Activated naive CD8-positive, alpha-beta T cell treated with anti-CD3 and anti-CD28 coated beads, Interleukin-2, amount 10 ng/mL, durations not matched to agents 7 days and 5 days (primary cell): Measurements from ENCODE around the gene SERPINE2. TPM values are rescaled to one million over a fixed set of nuclear protein-coding genes. Genes with fewer than 3 reads are reported as not detected.
A peak's percentile ranks its signal among the peaks of the same experiment; 100 is the strongest.

Source experiments
- ATAC-seq: fragments of 150-1000 bp; cut with Tn5 transposase; one replicate; pipeline ENCODE4 v1.10.0; 2021; ENCODE audit warnings: low read depth, moderate library complexity
- POLR2A ChIA-PET: fragments of 350-600 bp; sonication (Branson Sonifier 250); formaldehyde crosslinking; loops from one replicate; lab custom pipeline; 2021; ENCODE audit warnings: antibody characterized with exemption; lab: Charles Lee
- DNase-seq: peaks from one replicate; pipeline ENCODE4 v3.0.0; 2021
- H3K27ac Mint-ChIP-seq: one replicate; pipeline ENCODE4 v1.8.0; 2022; ENCODE audit warnings: mild to moderate bottlenecking, mixed read lengths
- H3K27me3 Mint-ChIP-seq: one replicate; pipeline ENCODE4 v1.8.0; 2022; ENCODE audit warnings: mild to moderate bottlenecking, moderate library complexity, mixed read lengths
- H3K36me3 Mint-ChIP-seq: one replicate; pipeline ENCODE4 v1.8.0; 2021; ENCODE audit warnings: mild to moderate bottlenecking, mixed read lengths
- H3K4me1 Mint-ChIP-seq: one replicate; pipeline ENCODE4 v1.8.0; 2021; ENCODE audit warnings: mixed read lengths
- H3K4me3 Mint-ChIP-seq: one replicate; pipeline ENCODE4 v1.8.0; 2022; ENCODE audit warnings: mild to moderate bottlenecking, moderate library complexity, mixed read lengths
- H3K9me3 Mint-ChIP-seq: one replicate; pipeline ENCODE4 v1.8.0; 2021; ENCODE audit warnings: mixed read lengths
- total RNA-seq, 2 experiments: library from RNA; stranded (reverse); gene quantifications; one replicate each; pipeline ENCODE4 v1.2.3, GENCODE V29; 2021

The SERPINE2 gene
- total RNA-seq, 2 experiments from 2014 or later = 22.2 to 22.3 TPM

DNA sequence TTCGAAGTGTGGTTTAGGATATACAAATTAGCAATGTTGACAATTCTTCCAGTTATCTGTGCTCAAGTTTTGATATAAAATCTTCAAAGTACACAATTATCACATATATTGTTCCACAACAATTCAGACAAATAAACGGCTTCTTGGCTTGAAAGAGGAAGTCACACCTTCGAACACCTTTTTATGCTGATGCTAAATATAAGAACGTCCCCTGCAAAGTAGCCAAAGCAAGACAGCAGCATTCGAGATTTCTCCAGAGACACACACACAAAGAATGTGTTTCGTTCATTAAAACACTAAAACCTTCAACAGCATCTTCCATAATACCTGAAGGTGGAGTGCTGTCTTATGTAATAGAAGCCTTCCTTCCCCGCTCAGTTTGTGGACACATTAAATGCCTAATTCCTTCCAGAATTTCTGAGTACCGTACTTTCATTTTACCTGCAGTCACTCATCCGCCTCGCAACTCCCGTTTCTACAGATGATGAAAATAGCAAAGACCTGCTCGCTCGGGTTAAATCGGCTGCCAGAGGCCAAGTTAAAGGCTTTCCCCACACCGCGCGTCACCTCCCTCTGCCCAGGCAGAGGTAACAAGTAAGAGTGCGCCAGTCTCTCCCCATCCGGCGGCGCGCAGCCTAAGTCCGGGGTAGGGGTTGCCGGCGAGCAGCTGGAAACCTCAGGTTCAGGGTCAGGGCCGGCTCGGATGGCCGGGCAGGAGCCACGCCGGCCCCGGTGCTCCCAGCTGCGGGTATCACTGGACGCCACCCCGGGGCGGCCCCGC, 847 bp downstream of the SERPINE2 start:
- H3K9me3 Mint-ChIP-seq = no peaks in the 10 kb centered on the region
- POLR2A ChIA-PET = interaction anchor here (1.3 to 1.6 kb wide), 3 partner anchors 11 to 77 kb away, joined by 4 to 9 read pairs (median 5); no protein-coding TSS in a partner anchor
- peaks cover 37% of the 10 kb centered on the region for H3K27me3 Mint-ChIP-seq
- peak overlapping the region; percentile 98 for H3K4me3 Mint-ChIP-seq
- DNase-seq = no peak
- peaks cover 8% of the 10 kb centered on the region for H3K36me3 Mint-ChIP-seq
- peak overlapping the region; percentile 77 for H3K27ac Mint-ChIP-seq
- peaks cover 26% of the 10 kb centered on the region for H3K4me1 Mint-ChIP-seq
- ATAC-seq = peak; percentile 71

DNA sequence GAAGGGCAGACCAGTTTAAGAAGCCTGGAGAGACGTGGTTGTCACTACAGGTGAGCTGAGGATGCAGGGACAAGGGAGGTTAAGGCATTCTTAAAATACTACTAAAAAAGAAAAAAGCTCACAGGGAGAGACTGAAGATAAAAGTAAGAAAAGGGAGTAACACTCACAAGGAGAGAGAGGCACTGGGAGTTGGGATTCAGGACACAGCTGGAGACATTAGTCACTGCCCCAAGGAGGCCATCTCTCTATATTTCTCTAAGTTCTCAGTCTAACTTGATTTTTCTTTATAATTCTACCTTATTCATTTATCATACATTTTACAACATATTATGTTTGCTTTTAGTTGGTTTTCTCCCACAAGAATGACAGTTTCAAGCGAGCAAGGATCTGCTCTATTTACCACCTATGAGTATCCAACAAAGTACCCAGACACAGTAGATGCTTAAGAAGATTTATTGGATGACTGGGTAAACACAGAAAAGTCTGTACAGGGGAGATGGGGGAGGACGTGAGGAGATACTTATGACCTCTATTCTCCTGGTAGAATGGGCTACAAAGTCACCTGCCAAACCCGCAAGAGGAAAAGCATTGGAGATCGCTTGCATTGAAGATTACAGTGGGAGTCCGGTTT, 2.2 kb downstream of the SERPINE2 start:
- Mint-ChIP-seq H3K9me3 (no peaks in the 10 kb centered on the region), H3K4me1 (peaks cover 29% of the 10 kb centered on the region), H3K27me3 (peaks cover 23% of the 10 kb centered on the region), H3K36me3 (peaks cover 9% of the 10 kb centered on the region), H3K4me3 (peak overlapping the region; percentile 98), H3K27ac (no peak overlapping the region)
- ATAC-seq (no peak), DNase-seq (no peak)
- POLR2A ChIA-PET = interaction anchor here (1.1 kb wide), 1 partner anchor 10 kb away, joined by 3 read pairs; no protein-coding TSS in a partner anchor

DNA sequence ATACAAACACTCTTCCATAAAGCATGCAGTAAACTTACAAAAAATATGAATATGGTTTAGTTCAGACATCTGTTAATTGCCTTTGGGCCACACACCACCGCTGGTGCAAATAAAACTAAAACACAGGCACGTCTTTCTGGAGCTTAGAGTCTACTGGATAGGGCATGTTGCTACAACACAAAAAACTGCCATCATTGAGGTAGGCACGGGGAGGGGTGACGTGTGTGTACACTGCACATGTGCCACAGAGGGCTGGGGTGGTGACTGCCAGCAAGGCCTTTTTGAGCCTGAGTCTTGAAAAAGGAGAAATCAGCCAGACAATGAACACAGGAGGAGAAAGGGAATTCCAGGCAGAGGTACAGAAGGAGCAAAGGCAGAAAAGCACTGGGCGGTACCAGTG, 5.1 kb downstream of the SERPINE2 start:
- Mint-ChIP-seq H3K4me1 (peaks cover 27% of the 10 kb centered on the region), H3K9me3 (no peaks in the 10 kb centered on the region), H3K27ac (peak overlapping the region; percentile 23), H3K36me3 (peaks cover 20% of the 10 kb centered on the region), H3K4me3 (no peak overlapping the region), H3K27me3 (no peaks in the 10 kb centered on the region)
- no peak for DNase-seq
- POLR2A ChIA-PET = no interaction called here
- ATAC-seq = no peak

DNA sequence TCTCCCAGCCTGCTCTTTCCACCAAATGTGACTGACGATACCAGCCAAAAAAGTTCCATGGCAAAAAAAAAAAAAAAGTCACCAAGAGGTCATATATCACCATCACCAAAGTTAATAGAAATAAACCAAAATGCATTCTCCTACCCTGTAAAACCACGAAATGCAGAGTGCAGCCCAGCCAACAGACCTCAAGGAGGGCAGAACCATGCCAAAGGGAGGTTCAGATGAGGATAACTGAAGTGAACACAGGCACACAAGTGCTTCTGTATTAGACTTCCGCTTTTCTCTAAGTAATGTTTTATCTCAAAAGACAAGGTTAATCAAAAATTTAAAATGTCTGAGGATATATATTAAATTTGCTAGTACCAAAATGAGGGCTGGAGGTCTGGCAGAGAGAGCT, 5.5 kb downstream of the SERPINE2 start:
- no peaks in the 10 kb centered on the region for H3K27me3 Mint-ChIP-seq
- H3K9me3 Mint-ChIP-seq = no peaks in the 10 kb centered on the region
- no peak overlapping the region for H3K4me3 Mint-ChIP-seq
- no peak overlapping the region for H3K27ac Mint-ChIP-seq
- no peak for DNase-seq
- H3K36me3 Mint-ChIP-seq = peaks cover 20% of the 10 kb centered on the region
- peaks cover 27% of the 10 kb centered on the region for H3K4me1 Mint-ChIP-seq
- ATAC-seq = no peak
- POLR2A ChIA-PET = no interaction called here

DNA sequence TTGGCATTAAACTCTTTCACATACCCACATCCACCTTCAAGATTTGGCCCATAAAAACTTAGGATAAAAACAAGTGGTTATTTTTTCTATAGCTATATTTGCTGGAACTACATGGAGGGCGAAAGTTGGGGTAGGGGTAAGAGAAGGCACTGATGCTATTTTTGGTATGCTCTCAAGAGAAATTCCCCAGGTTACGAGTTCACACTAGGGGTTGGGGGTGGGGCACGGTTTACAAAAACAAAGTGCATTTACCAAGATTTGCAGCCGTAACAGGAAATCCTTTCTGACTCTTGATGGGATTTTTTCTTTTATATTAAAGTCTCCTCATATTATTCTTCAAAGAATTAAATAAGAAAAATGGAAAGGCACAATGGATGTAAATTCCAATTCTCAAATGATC, 6.8 kb downstream of the SERPINE2 start:
- Mint-ChIP-seq H3K4me1 (peaks cover 29% of the 10 kb centered on the region), H3K27me3 (no peaks in the 10 kb centered on the region), H3K27ac (no peak overlapping the region), H3K36me3 (peaks cover 25% of the 10 kb centered on the region), H3K4me3 (no peak overlapping the region), H3K9me3 (no peaks in the 10 kb centered on the region)
- DNase-seq (no peak), ATAC-seq (no peak)
- POLR2A ChIA-PET = no interaction called here

DNA sequence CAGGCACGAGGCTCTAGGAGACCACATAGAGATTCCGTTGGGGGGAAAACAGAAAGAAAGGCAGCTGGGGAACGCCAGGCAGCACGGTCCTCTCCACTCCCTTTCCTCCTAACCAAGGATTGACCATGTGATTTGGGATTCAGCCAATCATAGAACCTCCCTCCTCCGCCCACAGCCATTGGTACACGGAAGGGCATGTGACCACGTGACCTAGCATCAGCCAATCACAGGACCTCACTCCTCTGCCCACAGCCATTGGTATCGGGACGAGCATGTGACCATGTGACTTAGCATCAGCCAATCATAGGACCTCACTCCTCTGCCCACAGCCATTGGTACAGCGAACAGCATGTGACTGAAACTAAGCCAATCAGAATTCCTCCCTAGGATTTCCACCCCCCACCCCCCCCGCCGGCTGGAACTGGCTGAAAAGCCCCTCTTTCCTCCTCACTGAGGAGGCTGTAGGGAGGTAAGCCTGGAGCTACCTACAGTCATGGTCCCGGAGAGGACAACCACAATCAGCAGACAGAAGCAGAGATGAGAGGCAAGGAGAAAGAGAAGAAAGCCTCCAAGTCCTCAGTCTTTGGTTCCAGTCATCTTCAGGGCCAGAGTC, 7.6 kb downstream of the SERPINE2 start:
- no peak overlapping the region for H3K27ac Mint-ChIP-seq
- ATAC-seq (no peak), DNase-seq (no peak)
- no peak overlapping the region for H3K4me3 Mint-ChIP-seq
- no peaks in the 10 kb centered on the region for H3K9me3 Mint-ChIP-seq
- no peaks in the 10 kb centered on the region for H3K27me3 Mint-ChIP-seq
- POLR2A ChIA-PET = no interaction called here
- peaks cover 26% of the 10 kb centered on the region for H3K4me1 Mint-ChIP-seq
- peaks cover 25% of the 10 kb centered on the region for H3K36me3 Mint-ChIP-seq

DNA sequence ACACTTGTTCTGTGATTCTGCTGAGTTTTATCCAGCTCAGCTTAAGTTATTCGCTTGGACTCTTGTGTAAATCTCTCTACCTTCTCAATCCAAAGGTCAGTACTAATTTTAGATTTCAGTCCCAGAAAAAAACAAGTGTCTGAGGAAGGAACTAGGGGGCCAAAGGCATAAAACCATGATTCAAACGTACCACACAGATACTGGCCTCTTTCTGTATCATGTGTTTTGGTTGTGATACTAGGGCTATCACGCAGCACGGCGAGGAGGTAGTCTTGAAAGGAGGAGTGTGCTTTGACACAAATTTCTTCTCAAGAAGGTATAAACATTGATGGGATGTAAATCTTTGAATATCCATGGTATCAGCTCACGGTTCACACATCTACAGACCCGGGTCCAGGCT, 8.3 kb downstream of the SERPINE2 start:
- ATAC-seq (no peak), DNase-seq (no peak)
- H3K27ac Mint-ChIP-seq = no peak overlapping the region
- no peaks in the 10 kb centered on the region for H3K27me3 Mint-ChIP-seq
- H3K9me3 Mint-ChIP-seq = no peaks in the 10 kb centered on the region
- no peak overlapping the region for H3K4me3 Mint-ChIP-seq
- H3K36me3 Mint-ChIP-seq = peaks cover 28% of the 10 kb centered on the region
- peaks cover 33% of the 10 kb centered on the region for H3K4me1 Mint-ChIP-seq
- POLR2A ChIA-PET = no interaction called here

DNA sequence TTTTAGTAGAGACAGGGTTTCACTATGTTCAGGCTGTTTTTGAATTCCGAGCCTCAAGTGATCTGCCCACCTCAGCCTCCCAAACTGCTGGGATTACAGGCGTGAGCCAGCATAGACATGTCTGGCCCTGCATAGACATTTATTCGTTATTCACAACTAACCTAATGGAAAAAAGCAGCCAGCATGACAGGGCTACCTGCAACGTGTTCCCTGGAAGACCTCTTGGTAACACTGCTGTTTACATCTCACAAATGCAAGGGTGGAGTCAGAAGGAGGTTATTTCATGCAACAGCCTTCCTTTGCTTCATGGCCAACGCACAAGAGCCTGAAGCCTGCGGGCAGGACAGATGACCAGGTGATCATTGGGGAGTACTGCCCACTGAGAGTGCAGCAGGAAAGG, 9.2 kb downstream of the SERPINE2 start:
- no peaks in the 10 kb centered on the region for H3K27me3 Mint-ChIP-seq
- H3K36me3 Mint-ChIP-seq = peaks cover 33% of the 10 kb centered on the region
- ATAC-seq (no peak), DNase-seq (no peak)
- H3K4me1 Mint-ChIP-seq = peaks cover 41% of the 10 kb centered on the region
- H3K4me3 Mint-ChIP-seq = no peak overlapping the region
- no peaks in the 10 kb centered on the region for H3K9me3 Mint-ChIP-seq
- POLR2A ChIA-PET = no interaction called here
- no peak overlapping the region for H3K27ac Mint-ChIP-seq

DNA sequence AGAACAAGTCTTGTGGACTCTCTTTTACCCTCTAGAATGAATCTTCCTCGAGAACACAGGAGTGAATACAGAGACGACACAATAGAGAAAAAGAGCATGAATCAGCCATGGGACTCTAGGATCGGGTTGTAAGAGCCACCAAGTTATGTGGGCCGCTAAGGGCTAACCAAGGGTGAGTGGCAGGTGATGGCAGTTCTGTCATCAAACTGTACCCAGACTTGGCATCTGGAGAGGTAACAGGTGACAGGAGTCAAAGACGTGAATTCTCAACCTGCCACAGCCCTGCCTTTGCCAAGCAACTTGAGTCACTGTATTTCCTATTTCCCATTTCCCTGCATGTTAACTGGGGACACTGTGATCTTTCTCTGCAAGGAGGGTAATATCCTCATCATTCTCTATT, 11.2 kb downstream of the SERPINE2 start:
- DNase-seq (no peak), ATAC-seq (no peak)
- H3K9me3 Mint-ChIP-seq = no peaks in the 10 kb centered on the region
- peak overlapping the region; percentile 90 for H3K27ac Mint-ChIP-seq
- H3K27me3 Mint-ChIP-seq = no peaks in the 10 kb centered on the region
- POLR2A ChIA-PET = no interaction called here
- peaks cover 30% of the 10 kb centered on the region for H3K36me3 Mint-ChIP-seq
- H3K4me1 Mint-ChIP-seq = peaks cover 48% of the 10 kb centered on the region
- peak overlapping the region; percentile 21 for H3K4me3 Mint-ChIP-seq

DNA sequence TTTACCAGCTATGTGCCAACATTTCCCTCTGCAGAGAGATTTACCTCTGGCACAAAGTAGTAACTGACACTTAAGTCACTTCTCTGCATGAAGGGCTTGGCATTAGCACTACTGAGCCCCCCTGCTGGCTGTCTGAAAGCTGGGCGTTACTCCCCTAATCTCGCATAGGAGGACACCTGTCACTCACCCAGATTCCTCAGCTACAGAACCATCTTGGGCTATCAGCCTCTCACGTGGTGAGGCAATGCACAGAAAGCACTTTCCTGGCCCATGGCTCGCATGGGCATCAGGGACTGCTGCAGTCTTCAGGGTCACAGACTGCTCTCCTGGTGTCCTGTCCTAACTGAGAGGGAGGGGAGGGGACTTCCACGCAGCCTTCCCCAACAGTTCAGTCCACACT, 12.0 kb downstream of the SERPINE2 start:
- H3K27me3 Mint-ChIP-seq = no peaks in the 10 kb centered on the region
- peaks cover 35% of the 10 kb centered on the region for H3K36me3 Mint-ChIP-seq
- peak overlapping the region; percentile 90 for H3K27ac Mint-ChIP-seq

DNA sequence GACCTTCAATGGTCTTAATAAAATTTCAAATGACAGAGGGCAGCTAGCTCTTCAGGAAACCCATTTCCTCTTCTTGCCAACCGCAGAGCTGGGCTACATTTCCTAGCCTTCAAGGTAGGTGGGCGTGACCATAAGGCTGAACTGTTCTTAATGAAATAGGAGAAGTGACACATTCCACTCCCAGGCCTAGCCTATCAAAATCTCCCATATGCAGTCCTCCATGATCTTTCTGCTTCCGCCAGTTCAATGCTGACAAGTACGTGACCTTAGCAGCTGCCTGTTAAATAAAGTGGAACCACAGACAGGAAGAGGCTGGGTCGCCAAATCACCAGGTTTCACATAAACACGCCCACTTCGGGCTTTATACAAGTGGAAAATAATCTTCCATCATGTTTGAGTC, 13.2 kb downstream of the SERPINE2 start:
- Mint-ChIP-seq H3K4me3 (peak overlapping the region; percentile 70), H3K27me3 (no peaks in the 10 kb centered on the region), H3K27ac (peak overlapping the region; percentile 90), H3K4me1 (peaks cover 49% of the 10 kb centered on the region), H3K9me3 (peaks cover 2% of the 10 kb centered on the region), H3K36me3 (peaks cover 33% of the 10 kb centered on the region)
- POLR2A ChIA-PET = interaction anchor here (1.0 to 1.8 kb wide), 6 partner anchors 9 to 559 kb away, joined by 3 to 9 read pairs (median 4); partner anchors contain the start of genes CUL3, SERPINE2 and WDFY1
- DNase-seq (peak; percentile 39), ATAC-seq (peak; percentile 98)

More for the DNA sequence above, 12.0 kb downstream of the SERPINE2 start:
- POLR2A ChIA-PET = interaction anchor here (0.7 to 1.8 kb wide), 3 partner anchors 10 to 82 kb away, joined by 3 to 5 read pairs (median 4); partner anchors contain the start of genes SERPINE2 and WDFY1
- Mint-ChIP-seq H3K4me1 (peaks cover 50% of the 10 kb centered on the region), H3K9me3 (no peaks in the 10 kb centered on the region), H3K4me3 (no peak overlapping the region)
- DNase-seq (no peak), ATAC-seq (no peak)

DNA sequence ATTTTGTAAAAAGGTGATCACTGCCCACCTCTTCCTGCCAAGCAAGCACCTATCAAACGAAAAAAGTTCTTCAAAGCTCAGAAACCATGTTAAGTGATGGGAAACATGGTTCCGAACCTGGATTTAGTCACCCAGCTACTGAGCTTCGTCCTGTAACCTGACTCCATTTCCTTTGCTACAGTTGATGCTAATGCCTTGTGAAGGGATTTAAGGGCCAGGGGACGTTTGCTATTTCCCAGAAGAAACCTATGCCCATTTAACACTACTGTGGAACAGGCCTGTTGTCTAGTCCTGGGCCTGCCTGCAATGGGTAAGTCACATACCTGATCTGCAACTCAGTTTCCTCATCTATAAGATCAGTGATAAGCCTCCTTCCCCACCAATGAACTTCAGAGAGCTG, 14.8 kb downstream of the SERPINE2 start:
- Mint-ChIP-seq H3K36me3 (peaks cover 30% of the 10 kb centered on the region), H3K27me3 (no peaks in the 10 kb centered on the region), H3K27ac (peak overlapping the region; percentile 90), H3K4me1 (peaks cover 51% of the 10 kb centered on the region), H3K9me3 (peaks cover 2% of the 10 kb centered on the region), H3K4me3 (peak overlapping the region; percentile 70)
- POLR2A ChIA-PET = no interaction called here
- ATAC-seq = no peak
- DNase-seq = no peak

DNA sequence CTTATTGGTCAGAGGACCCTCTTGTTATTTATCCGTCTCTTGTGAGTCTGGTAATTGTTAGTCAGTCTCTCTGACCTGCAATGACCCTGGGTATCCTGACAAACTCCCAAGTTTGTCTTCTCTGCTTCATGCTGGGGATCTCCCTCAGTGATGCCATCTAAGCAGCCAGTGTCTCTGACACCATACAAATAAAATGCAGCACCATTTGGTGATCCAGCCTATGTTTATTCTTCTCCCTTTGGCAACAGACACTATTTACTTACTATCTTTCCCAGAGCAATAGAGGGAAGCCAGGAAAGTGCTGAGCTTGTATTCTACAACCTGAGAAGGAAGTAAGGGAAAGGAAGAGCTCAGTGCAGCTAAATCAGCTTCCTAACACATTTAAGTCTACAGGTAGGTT, 15.9 kb downstream of the SERPINE2 start:
- no peak for DNase-seq
- Mint-ChIP-seq H3K9me3 (peaks cover 2% of the 10 kb centered on the region), H3K36me3 (peaks cover 32% of the 10 kb centered on the region), H3K27ac (peak overlapping the region; percentile 40), H3K27me3 (no peaks in the 10 kb centered on the region), H3K4me3 (no peak overlapping the region), H3K4me1 (peaks cover 51% of the 10 kb centered on the region)
- no peak for ATAC-seq
- POLR2A ChIA-PET = no interaction called here
